ENCODE results near the gene MOB4.

GRCh38 chr2:197513915-197514314 is 2.0 kb upstream of the MOB4 start:
- TF ChIP-seq TCF3 (IDR thresholded peaks at IDR 0.05; ENCODE audit: borderline replicate concordance, insufficient read depth, low read depth, low read length): no peak
- no peak for TF ChIP-seq EGR1 (IDR thresholded peaks at IDR 0.05; ENCODE audit: borderline replicate concordance in 1 of 2, low read depth in 2 of 2, low read length in 2 of 2)
- TF ChIP-seq CTCF (IDR thresholded peaks at IDR 0.05 in 2 of 3, conservative IDR thresholded peaks at IDR 0.05 in 1 of 3; ENCODE audit: control insufficient read depth in 2 of 3, extremely low read depth in 1 of 3, insufficient read depth in 1 of 3, low read depth in 3 of 3, low read length in 3 of 3): no peak
- no peak for TF ChIP-seq CUX1 (IDR thresholded peaks at IDR 0.05; ENCODE audit: insufficient replicate concordance, low read depth, low read length)
